ENCODE results near the gene FAM163B. TPM values are rescaled to one million over a fixed set of nuclear protein-coding genes. Genes with fewer than 3 reads are reported as not detected.

The FAM163B gene
- total RNA-seq, 1 donor: not detected

DNA sequence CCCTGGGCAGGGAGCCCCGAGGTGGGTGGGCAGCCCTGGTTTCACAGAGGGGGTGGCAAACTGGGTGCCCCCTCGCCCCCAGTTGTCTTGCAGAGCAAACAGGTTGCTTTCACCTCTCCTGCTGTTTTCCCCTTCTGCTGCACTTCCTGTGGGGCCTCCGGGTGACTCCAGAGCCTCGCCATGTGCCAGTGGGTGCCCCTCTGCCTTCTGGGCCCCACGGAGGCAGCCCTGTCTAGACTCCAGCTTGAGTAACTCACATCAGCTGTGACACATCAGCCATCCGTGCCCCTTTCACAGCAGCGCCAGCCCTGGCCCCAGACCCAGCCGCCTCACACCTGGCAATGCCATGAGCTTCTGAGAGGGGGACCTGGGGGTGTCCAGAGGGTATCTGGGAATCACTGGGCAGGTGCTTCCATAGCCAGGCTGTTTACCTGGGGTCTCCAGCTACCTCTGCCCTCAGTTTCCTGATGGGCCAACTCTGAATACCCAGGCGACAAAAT lies 37.7 kb downstream of the FAM163B start:
- no peak overlapping the region for H3K4me3 ChIP-seq (ENCODE audit: low read depth, low read length)
- DNase-seq (ENCODE audit: low read depth): no peak
- TF ChIP-seq, protein P1, sequence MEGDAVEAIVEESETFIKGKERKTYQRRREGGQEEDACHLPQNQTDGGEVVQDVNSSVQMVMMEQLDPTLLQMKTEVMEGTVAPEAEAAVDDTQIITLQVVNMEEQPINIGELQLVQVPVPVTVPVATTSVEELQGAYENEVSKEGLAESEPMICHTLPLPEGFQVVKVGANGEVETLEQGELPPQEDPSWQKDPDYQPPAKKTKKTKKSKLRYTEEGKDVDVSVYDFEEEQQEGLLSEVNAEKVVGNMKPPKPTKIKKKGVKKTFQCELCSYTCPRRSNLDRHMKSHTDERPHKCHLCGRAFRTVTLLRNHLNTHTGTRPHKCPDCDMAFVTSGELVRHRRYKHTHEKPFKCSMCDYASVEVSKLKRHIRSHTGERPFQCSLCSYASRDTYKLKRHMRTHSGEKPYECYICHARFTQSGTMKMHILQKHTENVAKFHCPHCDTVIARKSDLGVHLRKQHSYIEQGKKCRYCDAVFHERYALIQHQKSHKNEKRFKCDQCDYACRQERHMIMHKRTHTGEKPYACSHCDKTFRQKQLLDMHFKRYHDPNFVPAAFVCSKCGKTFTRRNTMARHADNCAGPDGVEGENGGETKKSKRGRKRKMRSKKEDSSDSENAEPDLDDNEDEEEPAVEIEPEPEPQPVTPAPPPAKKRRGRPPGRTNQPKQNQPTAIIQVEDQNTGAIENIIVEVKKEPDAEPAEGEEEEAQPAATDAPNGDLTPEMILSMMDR (IDR thresholded peaks at IDR 0.05; ENCODE audit: insufficient read depth, low read length): no peak

DNA sequence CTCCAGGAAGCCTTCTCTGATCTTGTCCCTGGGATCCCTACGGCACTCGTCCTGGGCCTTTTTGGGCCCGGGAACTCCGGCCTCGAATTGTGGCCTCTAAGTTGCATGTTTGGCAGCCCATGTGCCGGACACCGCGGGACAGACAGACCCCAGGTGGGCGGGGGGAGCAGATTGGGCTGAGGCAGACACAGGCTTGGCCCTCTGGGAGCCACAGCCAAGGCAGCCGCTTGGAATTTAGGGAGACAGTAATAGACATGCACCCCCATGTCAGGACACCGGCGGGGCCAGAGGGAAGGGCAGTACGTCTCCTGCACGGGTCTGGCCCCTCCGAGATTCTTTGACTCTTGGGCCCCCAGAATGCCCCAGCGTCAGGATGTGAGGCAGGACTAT lies 38.5 kb downstream of the FAM163B start:
- TF ChIP-seq, protein P1 (IDR thresholded peaks at IDR 0.05; ENCODE audit: insufficient read depth, low read length): no peak
- H3K4me3 ChIP-seq (ENCODE audit: low read depth, low read length): no peak overlapping the region
- DNase-seq (ENCODE audit: low read depth): no peak

DNA sequence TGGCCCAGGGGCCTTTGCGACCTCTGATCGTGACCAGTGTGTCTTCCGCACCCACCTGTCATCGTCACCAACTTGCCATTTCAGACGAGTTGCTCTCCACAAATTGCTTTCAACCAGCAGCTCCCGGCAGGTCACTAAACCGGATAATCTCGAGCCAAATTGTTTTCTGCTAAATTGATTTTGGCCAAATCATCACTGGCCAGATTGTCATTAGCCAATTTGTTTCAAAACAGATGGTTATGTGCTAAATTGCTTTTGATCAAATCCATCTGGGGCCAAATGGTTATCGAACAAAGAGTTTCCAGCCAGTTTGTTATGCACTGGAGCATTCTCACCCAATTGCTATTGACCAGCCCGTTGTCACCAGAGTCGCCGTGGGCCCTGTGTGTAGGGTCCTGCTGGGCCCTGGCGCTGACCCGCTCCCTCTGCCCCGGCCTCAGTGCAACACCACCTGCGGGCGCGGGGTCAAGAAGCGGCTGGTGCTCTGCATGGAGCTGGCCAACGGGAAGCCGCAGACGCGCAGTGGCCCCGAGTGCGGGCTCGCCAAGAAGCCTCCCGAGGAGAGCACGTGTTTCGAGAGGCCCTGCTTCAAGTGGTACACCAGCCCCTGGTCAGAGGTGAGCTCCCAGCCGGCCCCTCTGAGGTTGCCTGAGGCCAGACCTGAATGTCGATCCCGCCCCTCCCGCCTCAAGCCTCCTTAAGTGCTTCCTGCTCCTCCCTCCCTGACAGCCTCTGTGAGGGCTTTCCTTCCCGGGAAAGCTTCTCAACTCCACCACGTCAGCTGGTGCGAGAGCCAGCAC lies 39.1 kb downstream of the FAM163B start:
- no peak overlapping the region for H3K4me3 ChIP-seq (ENCODE audit: low read depth, low read length)
- TF ChIP-seq, protein P1 (IDR thresholded peaks at IDR 0.05; ENCODE audit: insufficient read depth, low read length): no peak
- DNase-seq (ENCODE audit: low read depth): no peak

DNA sequence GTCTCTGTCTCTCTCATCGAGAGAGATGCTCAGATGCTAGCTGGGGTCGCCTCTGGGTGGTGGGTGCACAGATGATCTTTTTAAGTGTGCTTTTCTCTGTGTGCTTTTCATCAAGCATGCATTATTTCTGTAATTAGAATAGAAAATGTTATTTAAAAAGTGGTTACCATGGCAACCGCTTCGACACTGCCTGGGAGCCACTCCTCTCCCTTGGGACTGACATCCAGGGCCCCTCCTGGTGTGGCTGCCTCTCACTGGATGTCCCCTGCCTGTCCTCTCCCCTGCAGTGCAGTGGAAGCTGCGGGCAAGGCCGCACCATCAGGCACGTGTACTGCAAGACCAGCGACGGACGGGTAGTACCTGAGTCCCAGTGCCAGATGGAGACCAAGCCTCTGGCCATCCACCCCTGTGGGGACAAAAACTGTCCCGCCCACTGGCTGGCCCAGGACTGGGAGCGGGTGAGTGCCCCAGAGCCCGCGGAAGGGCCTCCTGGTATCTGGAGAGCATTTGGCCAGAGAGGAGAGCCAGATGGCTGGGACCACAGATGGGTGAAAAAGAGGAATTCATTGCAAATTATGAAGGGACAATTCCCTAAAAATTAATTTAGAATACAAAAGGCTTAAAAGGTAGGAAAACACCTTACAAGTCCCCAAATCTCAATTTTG lies 39.9 kb downstream of the FAM163B start:
- H3K4me3 ChIP-seq (ENCODE audit: low read depth, low read length): no peak overlapping the region
- TF ChIP-seq, protein P1 (IDR thresholded peaks at IDR 0.05; ENCODE audit: insufficient read depth, low read length): no peak
- DNase-seq (ENCODE audit: low read depth): no peak

DNA sequence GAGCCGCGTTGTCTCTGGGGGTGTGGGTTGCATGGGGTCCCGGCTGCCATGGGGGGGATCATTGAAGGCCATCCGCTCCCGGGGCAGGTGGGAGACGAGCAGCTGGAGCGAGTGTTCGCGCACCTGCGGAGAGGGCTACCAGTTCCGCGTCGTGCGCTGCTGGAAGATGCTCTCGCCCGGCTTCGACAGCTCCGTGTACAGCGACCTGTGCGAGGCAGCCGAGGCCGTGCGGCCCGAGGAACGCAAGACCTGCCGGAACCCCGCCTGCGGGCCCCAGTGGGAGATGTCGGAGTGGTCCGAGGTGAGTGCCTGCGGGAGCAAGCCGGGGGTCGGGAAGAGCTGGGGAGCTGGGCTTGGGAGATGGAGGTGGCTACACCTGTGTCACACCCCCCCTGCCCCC lies 41.0 kb downstream of the FAM163B start:
- DNase-seq (ENCODE audit: low read depth): no peak
- TF ChIP-seq, protein P1 (IDR thresholded peaks at IDR 0.05; ENCODE audit: insufficient read depth, low read length): no peak
- no peak overlapping the region for H3K4me3 ChIP-seq (ENCODE audit: low read depth, low read length)

DNA sequence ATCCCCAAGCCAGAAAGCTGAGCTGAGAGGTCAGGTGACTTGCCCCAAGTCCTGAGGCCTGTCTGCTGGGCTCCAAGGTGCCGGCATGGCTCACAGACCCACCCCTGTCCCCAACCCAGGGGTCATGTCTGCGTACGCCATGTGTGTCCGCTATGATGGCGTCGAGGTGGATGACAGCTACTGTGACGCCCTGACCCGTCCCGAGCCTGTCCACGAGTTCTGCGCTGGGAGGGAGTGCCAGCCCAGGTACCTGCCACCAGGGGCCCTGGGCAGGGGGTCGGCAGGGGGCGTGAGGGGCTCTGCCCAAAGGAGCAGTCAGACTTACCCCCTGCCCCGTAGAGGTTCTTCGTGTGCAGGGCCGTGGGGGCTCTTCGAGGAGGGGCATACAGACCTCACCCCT lies 42.4 kb downstream of the FAM163B start:
- TF ChIP-seq, protein P1 (IDR thresholded peaks at IDR 0.05; ENCODE audit: insufficient read depth, low read length): no peak
- no peak overlapping the region for H3K4me3 ChIP-seq (ENCODE audit: low read depth, low read length)
- no peak for DNase-seq (ENCODE audit: low read depth)

Measured in fibroblast of the aortic adventitia (primary cell).